MM.1S (cell line): ENCODE results near the gene PI4KA.

ENCODE experiments used
- DNase-seq: peaks from one replicate; pipeline ENCODE4 v3.0.0-alpha.2; 2015
- H2AFZ ChIP-seq: fragments of 300-600 bp; sonication (generic); 2 replicates; pipeline ENCODE4 v1.6.0; 2016; ENCODE audit warnings: antibody characterized with exemption, low read length
- H3F3A ChIP-seq: fragments of 300-600 bp; sonication (generic); 2 replicates; pipeline ENCODE4 v1.6.1; 2016; ENCODE audit warnings: mild to moderate bottlenecking, antibody characterized with exemption, low read length, moderate library complexity, mixed read lengths; ENCODE audit not compliant: insufficient read depth
- H3K27ac ChIP-seq: fragments of 300-600 bp; sonication (generic); 2 replicates; pipeline ENCODE4 v1.5.1; 2016; ENCODE audit warnings: mild to moderate bottlenecking, low read length
- H3K27me3 ChIP-seq: fragments of 300-600 bp; sonication (generic); replicated peaks from 2 replicates; pipeline ENCODE4 v1.6.0; 2016; ENCODE audit warnings: low read length; ENCODE audit not compliant: insufficient read depth
- H3K36me3 ChIP-seq: fragments of 300-600 bp; sonication (generic); replicated peaks from 2 replicates; pipeline ENCODE4 v1.6.1; 2016; ENCODE audit warnings: mild to moderate bottlenecking, low read length, mixed read lengths; ENCODE audit not compliant: insufficient read depth
- H3K4me1 ChIP-seq: fragments of 300-600 bp; sonication (generic); 2 replicates; pipeline ENCODE4 v1.6.1; 2016; ENCODE audit warnings: low read length, mixed read lengths
- H3K4me2 ChIP-seq: fragments of 300-600 bp; sonication (generic); 2 replicates; pipeline ENCODE4 v1.6.0; 2016; ENCODE audit warnings: low read depth, low read length
- H3K4me3 ChIP-seq: fragments of 300-600 bp; sonication (generic); 2 replicates; pipeline ENCODE4 v1.5.1; 2016; ENCODE audit warnings: low read length, mixed read lengths
- H3K79me2 ChIP-seq: fragments of 300-600 bp; sonication (generic); 2 replicates; pipeline ENCODE4 v1.6.1; 2016; ENCODE audit warnings: mixed run types, low read length, mixed read lengths
- H3K9ac ChIP-seq: fragments of 300-600 bp; sonication (generic); 2 replicates; pipeline ENCODE4 v1.6.1; 2016; ENCODE audit warnings: low read length, mixed read lengths
- H3K9me2 ChIP-seq: fragments of 300-600 bp; sonication (generic); replicated peaks from 2 replicates; pipeline ENCODE4 v1.6.1; 2016; ENCODE audit warnings: mild to moderate bottlenecking, low read length, mixed read lengths; ENCODE audit not compliant: insufficient read depth
- H3K9me3 ChIP-seq: fragments of 300-600 bp; sonication (generic); replicated peaks from 2 replicates; pipeline ENCODE4 v1.6.1; 2016; ENCODE audit warnings: mild to moderate bottlenecking, low read length, mixed read lengths; ENCODE audit not compliant: insufficient read depth
- H4K20me1 ChIP-seq: fragments of 300-600 bp; sonication (generic); 2 replicates; pipeline ENCODE4 v1.6.1; 2016; ENCODE audit warnings: mild to moderate bottlenecking, low read length, moderate library complexity, mixed read lengths; ENCODE audit not compliant: insufficient read depth
- CTCF ChIP-seq: fragments of 300-600 bp; sonication (generic); IDR thresholded peaks from 2 replicates; pipeline ENCODE4 v1.5.1; 2016; ENCODE audit warnings: antibody characterized with exemption, low read length, mixed read lengths
- EZH2 ChIP-seq: fragments of 300-600 bp; sonication (generic); optimal IDR thresholded peaks from 2 replicates; pipeline ENCODE3; 2017; ENCODE audit warnings: low read depth, mild to moderate bottlenecking, antibody characterized with exemption, low read length, mixed read lengths
- EZH2phosphoT487 ChIP-seq: fragments of 300-600 bp; sonication (generic); IDR thresholded peaks from 2 replicates; pipeline ENCODE4 v1.6.1; 2018; ENCODE audit warnings: antibody characterized with exemption, low read length

The PI4KA gene

DNA sequence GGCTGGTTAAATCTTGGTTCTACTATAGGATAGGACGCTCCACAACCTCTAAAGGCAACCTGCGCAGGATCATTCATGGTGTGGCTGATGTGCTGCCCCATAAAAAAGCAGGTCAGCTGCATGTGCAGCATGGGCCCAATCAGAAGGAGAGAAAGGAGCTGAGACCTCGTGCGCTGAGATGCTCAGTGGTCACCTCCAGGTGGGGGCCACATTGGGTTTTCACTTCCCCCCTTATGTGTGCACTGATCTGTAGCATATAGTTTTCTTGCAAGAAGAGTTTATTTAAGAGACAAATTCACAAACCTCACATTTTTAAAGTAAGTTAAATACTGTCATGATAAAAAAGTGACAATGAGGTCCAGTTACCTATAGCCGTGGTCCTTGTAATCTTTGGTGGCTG, 60.4 kb downstream of the PI4KA start:
- H3K4me3 ChIP-seq: no peak overlapping the region
- H3K9ac ChIP-seq: no peak overlapping the region
- H3K36me3 ChIP-seq: 0 out of 2 replicates have a peak, but pooled peaks cover 3% of the 10 kb centered on the region
- H3K9me3 ChIP-seq: no peaks in the 10 kb centered on the region
- no peaks in the 10 kb centered on the region for H3F3A ChIP-seq
- no peak for DNase-seq
- H3K4me2 ChIP-seq: no peak overlapping the region
- no peak overlapping the region for H3K27ac ChIP-seq
- H2AFZ ChIP-seq: no peak overlapping the region
- no peaks in the 10 kb centered on the region for H3K79me2 ChIP-seq
- TF ChIP-seq CTCF (no peak), EZH2phosphoT487 (no peak), EZH2 (no peak)
- H4K20me1 ChIP-seq: no peaks in the 10 kb centered on the region
- no peaks in the 10 kb centered on the region for H3K4me1 ChIP-seq
- H3K27me3 ChIP-seq: no peaks in the 10 kb centered on the region
- H3K9me2 ChIP-seq: no peaks in the 10 kb centered on the region

DNA sequence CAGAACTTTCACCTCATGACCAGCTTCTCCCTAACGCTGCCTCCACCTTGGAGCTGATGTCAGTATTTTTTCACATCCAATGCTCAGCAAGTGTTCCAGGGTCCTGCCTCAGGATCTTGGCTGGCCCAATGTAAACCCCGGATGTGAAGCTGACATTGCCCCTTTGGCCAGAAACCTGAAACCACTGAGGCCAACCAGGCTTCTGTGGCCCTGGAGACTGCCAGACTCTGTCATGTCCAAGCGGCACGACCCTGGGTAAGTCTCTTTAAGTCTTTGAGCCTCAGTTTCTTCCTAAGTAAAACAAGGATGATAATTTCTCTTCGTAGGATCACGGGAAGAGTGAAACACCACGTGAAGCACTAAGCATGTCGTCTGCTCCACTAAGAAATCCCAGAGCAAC, 61.9 kb downstream of the PI4KA start:
- Histone ChIP-seq H3K27ac (no peak overlapping the region), H3K4me3 (no peak overlapping the region), H3K9me2 (no peaks in the 10 kb centered on the region), H3K9ac (no peak overlapping the region), H4K20me1 (no peaks in the 10 kb centered on the region), H3K79me2 (no peaks in the 10 kb centered on the region), H3K27me3 (no peaks in the 10 kb centered on the region), H3F3A (no peaks in the 10 kb centered on the region), H3K4me2 (no peak overlapping the region), H3K9me3 (no peaks in the 10 kb centered on the region), H3K4me1 (no peaks in the 10 kb centered on the region), H2AFZ (no peak overlapping the region), H3K36me3 (0 out of 2 replicates have a peak, but pooled peaks cover 3% of the 10 kb centered on the region)
- no peak for DNase-seq
- TF ChIP-seq EZH2phosphoT487 (no peak), EZH2 (no peak), CTCF (no peak)

- Histone ChIP-seq H2AFZ (no peak overlapping the region), H4K20me1 (no peaks in the 10 kb centered on the region), H3K79me2 (no peaks in the 10 kb centered on the region), H3F3A (no peaks in the 10 kb centered on the region), H3K4me1 (no peaks in the 10 kb centered on the region), H3K4me3 (no peak overlapping the region), H3K27ac (no peak overlapping the region), H3K36me3 (no peaks in the 10 kb centered on the region), H3K9me3 (no peaks in the 10 kb centered on the region), H3K9ac (no peak overlapping the region), H3K4me2 (no peak overlapping the region), H3K27me3 (no peaks in the 10 kb centered on the region), H3K9me2 (no peaks in the 10 kb centered on the region)
- no peak for DNase-seq
- TF ChIP-seq CTCF (no peak), EZH2phosphoT487 (no peak), EZH2 (no peak)
Measured at GRCh38 chr22:20794650-20795413, 63.8 kb downstream of the PI4KA start.
